ENCODE measurements around the gene PSENEN.

The PSENEN gene

GRCh38 chr19:35781650-35782049 is 36.2 kb downstream of the PSENEN start:
- Histone ChIP-seq H3K4me3 (ENCODE audit: insufficient read depth, low read length, poor library complexity, severe bottlenecking) (no peak overlapping the region), H4K20me1 (ENCODE audit: low read depth, low read length) (no peaks in the 10 kb centered on the region), H3K9me3 (ENCODE audit: insufficient read depth, low read length) (no peaks in the 10 kb centered on the region), H3K9me2 (replicated peaks; ENCODE audit: insufficient read depth, low read length) (no peaks in the 10 kb centered on the region), H3K9ac (ENCODE audit: low read length) (no peak overlapping the region), H3K27ac (ENCODE audit: low read depth, low read length) (no peak overlapping the region), H3K36me3 (ENCODE audit: low read length) (no peaks in the 10 kb centered on the region), H3F3A (ENCODE audit: insufficient read depth) (no peaks in the 10 kb centered on the region), H2AFZ (ENCODE audit: low read depth, low read length, severe bottlenecking) (no peak overlapping the region), H3K27me3 (ENCODE audit: low read length) (no peaks in the 10 kb centered on the region), H3K4me2 (ENCODE audit: low read depth, low read length, poor library complexity, severe bottlenecking) (no peak overlapping the region), H3K79me2 (ENCODE audit: insufficient read depth, low read length) (no peaks in the 10 kb centered on the region; the same call in 1 of the 2 replicates)
- TF ChIP-seq EZH2phosphoT487 (conservative IDR thresholded peaks at IDR 0.05; ENCODE audit: low read length): no peak
- no peak for TF ChIP-seq CTCF (IDR thresholded peaks at IDR 0.05; ENCODE audit: insufficient read depth, low read length, poor library complexity, severe bottlenecking)

GRCh38 chr19:35782589-35782988 is 37.1 kb downstream of the PSENEN start:
- Histone ChIP-seq H3K36me3 (ENCODE audit: low read length) (no peaks in the 10 kb centered on the region), H3K4me2 (ENCODE audit: low read depth, low read length, poor library complexity, severe bottlenecking) (no peak overlapping the region), H3K79me2 (ENCODE audit: insufficient read depth, low read length) (no peaks in the 10 kb centered on the region), H3K9me2 (replicated peaks; ENCODE audit: insufficient read depth, low read length) (no peaks in the 10 kb centered on the region), H3K27ac (ENCODE audit: low read depth, low read length) (no peak overlapping the region), H4K20me1 (ENCODE audit: low read depth, low read length) (no peaks in the 10 kb centered on the region), H3K4me3 (ENCODE audit: insufficient read depth, low read length, poor library complexity, severe bottlenecking) (no peak overlapping the region), H2AFZ (ENCODE audit: low read depth, low read length, severe bottlenecking) (no peak overlapping the region), H3K9me3 (ENCODE audit: insufficient read depth, low read length) (no peaks in the 10 kb centered on the region), H3K9ac (ENCODE audit: low read length) (no peak overlapping the region), H3K27me3 (ENCODE audit: low read length) (no peaks in the 10 kb centered on the region), H3F3A (ENCODE audit: insufficient read depth) (no peaks in the 10 kb centered on the region)
- TF ChIP-seq EZH2phosphoT487 (conservative IDR thresholded peaks at IDR 0.05; ENCODE audit: low read length) (no peak), CTCF (IDR thresholded peaks at IDR 0.05; ENCODE audit: insufficient read depth, low read length, poor library complexity, severe bottlenecking) (no peak)

- H3K9ac ChIP-seq (ENCODE audit: low read length): no peak overlapping the region
- H3K9me3 ChIP-seq (ENCODE audit: insufficient read depth, low read length): no peaks in the 10 kb centered on the region
- no peaks in the 10 kb centered on the region for H3K79me2 ChIP-seq (ENCODE audit: insufficient read depth, low read length)
- H3K27ac ChIP-seq (ENCODE audit: low read depth, low read length): no peak overlapping the region
- no peaks in the 10 kb centered on the region for H4K20me1 ChIP-seq (ENCODE audit: low read depth, low read length)
- no peaks in the 10 kb centered on the region for H3K36me3 ChIP-seq (ENCODE audit: low read length)
- no peaks in the 10 kb centered on the region for H3F3A ChIP-seq (ENCODE audit: insufficient read depth)
- H3K9me2 ChIP-seq (replicated peaks; ENCODE audit: insufficient read depth, low read length): no peaks in the 10 kb centered on the region
- H2AFZ ChIP-seq (ENCODE audit: low read depth, low read length, severe bottlenecking): no peak overlapping the region
- no peaks in the 10 kb centered on the region for H3K27me3 ChIP-seq (ENCODE audit: low read length)
- no peak overlapping the region for H3K4me3 ChIP-seq (ENCODE audit: insufficient read depth, low read length, poor library complexity, severe bottlenecking)
- TF ChIP-seq CTCF (IDR thresholded peaks at IDR 0.05; ENCODE audit: insufficient read depth, low read length, poor library complexity, severe bottlenecking) (no peak), EZH2phosphoT487 (conservative IDR thresholded peaks at IDR 0.05; ENCODE audit: low read length) (no peak)
- H3K4me2 ChIP-seq (ENCODE audit: low read depth, low read length, poor library complexity, severe bottlenecking): no peak overlapping the region
These were observed 38.3 kb downstream of the PSENEN start for GRCh38 chr19:35783469-35784434.
